Pancreas (tissue), 10 donors: ENCODE results near the gene INPP5A. TPM values are rescaled to one million over a fixed set of nuclear protein-coding genes. Genes with fewer than 3 reads are reported as not detected.

Source experiments
- ATAC-seq, 4 donors: fragments of 200-7000 bp; cut with Tn5 transposase; one replicate each; pipeline versions ENCODE4 v1.8.0 to v1.9.1; 2020; ENCODE audit warnings: mild to moderate bottlenecking in 4 of 4, moderate library complexity in 4 of 4
- DNase-seq, 6 donors: peaks; one replicate each; pipeline ENCODE4 v3.0.0-alpha.2; 2020
- FAIRE-seq: peaks from 2 replicates; lab custom pipeline; 2012; peaks lifted over from hg19 to GRCh38; lab: Jason Lieb, UNC
- H3K27ac ChIP-seq, 4 donors: fragments of 200-600 bp; sonication (generic); 1 replicate in 3 of 4; 2 replicates in 1 of 4; pipeline versions ENCODE4 v1.5.0 to v1.8.0; 2020
- H3K27me3 ChIP-seq, 4 donors: fragments of 200-600 bp; one replicate each; pipeline ENCODE4 v1.8.0; 2021
- H3K36me3 ChIP-seq, 3 donors: fragments of 200-600 bp; sonication (generic) in 1 of 3; one replicate each; pipeline versions ENCODE4 v1.5.0 to v1.8.0; 2020 to 2021
- H3K4me1 ChIP-seq, 3 donors: fragments of 200-600 bp; one replicate each; pipeline ENCODE4 v1.8.0; 2021
- H3K4me3 ChIP-seq, 4 donors: fragments of 200-600 bp; sonication (generic) in 2 of 4; one replicate each; pipeline versions ENCODE4 v1.5.0 to v1.8.0; 2020 to 2021
- H3K9me3 ChIP-seq, 4 donors: fragments of 200-600 bp; one replicate each; pipeline ENCODE4 v1.8.0; 2021
- WGBS, 2 donors: extraction: QIAGEN DNeasy Blood & Tissue Kit; methylation state at CpG; one replicate each; pipeline ENCODE4 v1.1.7; 2013; 5-methylcytosine and 5-hydroxymethylcytosine counted together
- intact Hi-C, 3 donors: fragments of 100-400 bp; cut with DNase I; formaldehyde crosslinking; loops; one replicate each; pipeline versions ENCODE4 v1.11.1 to v1.14.2; 2022
- polyA plus RNA-seq, 2 donors: library from polyadenylated mRNA; stranded (reverse); fragments of 200-250 nt; gene quantifications; one replicate each; pipeline ENCODE4 v1.2.3, GENCODE V29; 2013
- total RNA-seq, 6 donors: library from RNA; stranded (reverse); fragmentation: NEBNext Ultra II Directional in 4 of 6; extraction: Animal tissue kit (Norgen Biotek cat#: 25700) in 4 of 6; gene quantifications; one replicate each; pipeline versions ENCODE4 v1.2.1 to v1.2.4, GENCODE V29; 2021 to 2023
- TF ChIP-seq, protein P1 (sequence below), 4 donors: fragments of 200-600 bp; sonication (generic) in 3 of 4; IDR thresholded peaks; one replicate each; pipeline versions ENCODE4 v1.5.0 to v1.8.0; 2021; ENCODE audit warnings: antibody characterized with exemption in 4 of 4
- donor health status: healthy with polysubstance abuse.
- donor health status: DM: no; HTN: no; CAD: no; lungs with moderate emphysema.
- donor health status: DM: no; HTN: no; CAD: no.
- donor health status: control.
- donor health status: control.
- donor health status: Bipolar disorder and iron deficiency.
- donor health status: DM: yes; HTN: yes; CAD: no.
- donor health status: DM: no; HTN: no; CAD: no.
- donor health status: DM: no; HTN: no; CAD: no.
- donor health status: DM: yes; HTN: yes; CAD: no.

INPP5A gene
- total and polyA plus RNA-seq, 8 donors, result 5.9 to 15.6 (median 11.3) TPM

- Histone ChIP-seq H3K4me3 (no peak overlapping the region), H3K36me3 (no peaks in the 10 kb centered on the region), H3K9me3 (no peaks in the 10 kb centered on the region), H3K27me3 (no peaks in the 10 kb centered on the region), H3K4me1 (no peaks in the 10 kb centered on the region), H3K27ac (no peak overlapping the region)
- no peak for FAIRE-seq
- 93 to 95% methylated on average over 33 of the region's 33 CpGs for WGBS, 2 donors
- peak in 2 of 6 donors; percentile 12 to 24 for DNase-seq
- TF ChIP-seq, protein P1, sequence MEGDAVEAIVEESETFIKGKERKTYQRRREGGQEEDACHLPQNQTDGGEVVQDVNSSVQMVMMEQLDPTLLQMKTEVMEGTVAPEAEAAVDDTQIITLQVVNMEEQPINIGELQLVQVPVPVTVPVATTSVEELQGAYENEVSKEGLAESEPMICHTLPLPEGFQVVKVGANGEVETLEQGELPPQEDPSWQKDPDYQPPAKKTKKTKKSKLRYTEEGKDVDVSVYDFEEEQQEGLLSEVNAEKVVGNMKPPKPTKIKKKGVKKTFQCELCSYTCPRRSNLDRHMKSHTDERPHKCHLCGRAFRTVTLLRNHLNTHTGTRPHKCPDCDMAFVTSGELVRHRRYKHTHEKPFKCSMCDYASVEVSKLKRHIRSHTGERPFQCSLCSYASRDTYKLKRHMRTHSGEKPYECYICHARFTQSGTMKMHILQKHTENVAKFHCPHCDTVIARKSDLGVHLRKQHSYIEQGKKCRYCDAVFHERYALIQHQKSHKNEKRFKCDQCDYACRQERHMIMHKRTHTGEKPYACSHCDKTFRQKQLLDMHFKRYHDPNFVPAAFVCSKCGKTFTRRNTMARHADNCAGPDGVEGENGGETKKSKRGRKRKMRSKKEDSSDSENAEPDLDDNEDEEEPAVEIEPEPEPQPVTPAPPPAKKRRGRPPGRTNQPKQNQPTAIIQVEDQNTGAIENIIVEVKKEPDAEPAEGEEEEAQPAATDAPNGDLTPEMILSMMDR (IDR thresholded peaks at IDR 0.05), result no peak
- intact Hi-C loops, result no loop called here
- ATAC-seq, result no peak
Measured at GRCh38 chr10:132557696-132558515, 20.3 kb downstream of the INPP5A start.

DNA sequence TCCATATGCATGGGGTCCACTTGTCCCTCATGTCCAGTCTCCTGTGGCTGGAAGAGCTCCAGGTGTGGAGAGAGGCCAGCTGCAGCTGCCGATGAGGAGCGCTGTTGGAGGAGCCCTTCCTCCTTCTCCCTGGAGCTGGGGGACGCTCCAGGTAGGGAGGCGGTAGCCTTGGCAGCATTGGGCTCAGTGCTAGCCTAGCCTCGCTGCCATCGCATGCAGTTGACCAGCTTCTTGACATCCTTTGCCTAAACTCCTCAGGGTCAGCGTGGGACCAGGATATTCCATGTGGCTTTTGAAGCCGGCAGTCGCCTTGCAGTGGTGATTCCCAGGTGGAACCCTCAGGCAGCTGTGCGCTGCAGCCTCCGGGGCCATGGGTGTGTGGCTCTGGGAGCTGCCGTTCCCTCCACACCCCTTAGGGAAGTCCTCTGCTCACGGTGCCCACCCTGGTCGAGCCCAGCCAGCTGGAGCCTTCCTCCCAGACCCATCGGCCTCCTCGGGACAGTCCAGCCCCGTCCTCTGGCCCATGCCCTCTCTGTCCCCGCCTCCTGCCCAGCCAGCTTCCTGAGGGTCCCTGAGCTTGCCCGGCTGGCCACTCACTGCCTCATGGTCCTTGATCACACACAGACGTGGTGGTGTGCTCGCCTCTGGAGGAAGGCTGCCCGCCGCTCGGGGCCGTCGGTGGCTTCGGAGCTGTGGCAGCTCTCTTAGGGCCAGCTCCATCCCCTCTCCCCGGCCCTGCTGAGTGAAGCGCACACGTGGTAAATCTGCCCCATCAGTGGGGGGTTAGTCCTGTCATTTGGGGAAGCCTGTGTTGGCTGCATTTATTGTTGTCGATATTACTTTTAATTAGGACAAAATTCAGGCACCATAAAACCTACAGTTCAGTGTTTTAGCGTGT is 21.2 kb downstream of the INPP5A start:
- TF ChIP-seq, protein P1 (IDR thresholded peaks at IDR 0.05), result no peak
- H3K4me1 ChIP-seq, result no peaks in the 10 kb centered on the region
- DNase-seq, result peak in 2 of 6 donors; percentile 15 to 19
- H3K27ac ChIP-seq, result no peak overlapping the region
- no peaks in the 10 kb centered on the region for H3K9me3 ChIP-seq
- no peaks in the 10 kb centered on the region for H3K27me3 ChIP-seq
- H3K4me3 ChIP-seq, result no peak overlapping the region
- H3K36me3 ChIP-seq, result no peaks in the 10 kb centered on the region
- intact Hi-C loops, result no loop called here
- 91 to 93% methylated on average over 32 of the region's 32 CpGs for WGBS, 2 donors
- no peak for ATAC-seq
- no peak for FAIRE-seq

- no peak for DNase-seq
- H3K27me3 ChIP-seq, result no peaks in the 10 kb centered on the region
- H3K4me1 ChIP-seq, result no peaks in the 10 kb centered on the region
- intact Hi-C loops, result no loop called here
- H3K9me3 ChIP-seq, result no peaks in the 10 kb centered on the region
- H3K27ac ChIP-seq, result no peak overlapping the region
- FAIRE-seq, result no peak
- ATAC-seq, result no peak
- H3K36me3 ChIP-seq, result no peaks in the 10 kb centered on the region
- TF ChIP-seq, protein P1 (IDR thresholded peaks at IDR 0.05), result no peak
- no peak overlapping the region for H3K4me3 ChIP-seq
- WGBS, 2 donors, result 86 to 89% methylated on average over 11 of the region's 11 CpGs
Measured at GRCh38 chr10:132559538-132559937, 22.0 kb downstream of the INPP5A start.

GRCh38 chr10:132560241-132560731 is 22.7 kb downstream of the INPP5A start:
- Histone ChIP-seq H3K9me3 (no peaks in the 10 kb centered on the region), H3K4me3 (no peak overlapping the region), H3K36me3 (no peaks in the 10 kb centered on the region), H3K27ac (no peak overlapping the region), H3K27me3 (no peaks in the 10 kb centered on the region), H3K4me1 (no peaks in the 10 kb centered on the region)
- TF ChIP-seq, protein P1 (IDR thresholded peaks at IDR 0.05), result no peak
- WGBS, 2 donors, result 70 to 76% methylated on average over 10 of the region's 10 CpGs
- no peak for DNase-seq
- intact Hi-C loops, result no loop called here
- ATAC-seq, result peak in 1 of 4 donors; percentile 39
- FAIRE-seq, result no peak
